Epithelial cell of proximal tubule (primary cell): ENCODE results near the gene ANKRD44. TPM values are rescaled to one million over a fixed set of nuclear protein-coding genes. Genes with fewer than 3 reads are reported as not detected.

Experiments
- DNase-seq: peaks from one replicate; pipeline ENCODE4 v3.0.0-alpha.2; 2011; ENCODE audit warnings: low read depth
- H3K4me3 ChIP-seq: 2 replicates; pipeline ENCODE4 v1.5.1; 2011; ENCODE audit warnings: low read depth, mild to moderate bottlenecking, low read length
- total RNA-seq: library from RNA; depleted of rRNA; stranded (reverse); fragments of >200 nt; gene quantifications from 2 replicates; pipeline ENCODE4 v1.2.3, GENCODE V29; 2015
- TF ChIP-seq, protein P1 (sequence below): conservative IDR thresholded peaks from 2 replicates; pipeline ENCODE4 v1.5.1; 2012; ENCODE audit warnings: low read depth, mild to moderate bottlenecking, low read length

ANKRD44 gene
- total RNA-seq, 1 donor from 2014 or later: 1.7 TPM

DNA sequence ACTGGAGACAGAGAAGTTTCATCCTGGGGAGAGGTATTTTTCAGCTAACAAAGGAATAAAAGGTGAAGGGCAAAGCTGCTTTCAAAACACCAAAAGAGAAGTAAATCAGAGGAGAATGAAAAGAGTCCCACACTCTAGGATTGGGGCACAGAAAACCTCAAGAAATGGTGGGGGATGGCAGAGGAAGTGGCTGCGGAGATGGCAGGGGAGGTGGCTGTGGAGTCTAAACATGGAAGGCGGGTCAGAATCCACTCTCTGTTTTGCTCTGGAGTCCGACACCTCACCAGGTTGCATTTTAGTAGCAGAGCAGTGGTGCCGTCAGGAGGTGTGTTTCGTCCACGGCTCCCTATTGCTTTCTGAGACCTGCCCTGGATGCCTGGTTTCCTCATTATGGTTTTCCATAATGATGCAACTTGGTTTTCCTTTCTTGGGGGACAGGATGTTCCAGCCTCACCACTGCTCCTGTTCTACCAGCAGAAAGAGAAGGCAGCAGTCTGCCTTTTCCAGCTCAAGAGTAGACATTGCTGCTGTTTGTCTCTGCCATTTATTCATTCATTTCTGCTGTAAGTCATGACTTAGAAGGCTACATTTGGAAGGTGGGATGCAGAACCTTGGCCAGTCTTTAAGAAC lies 188.7 kb downstream of the ANKRD44 start:
- DNase-seq: no peak
- no peak overlapping the region for H3K4me3 ChIP-seq
- TF ChIP-seq, protein P1, sequence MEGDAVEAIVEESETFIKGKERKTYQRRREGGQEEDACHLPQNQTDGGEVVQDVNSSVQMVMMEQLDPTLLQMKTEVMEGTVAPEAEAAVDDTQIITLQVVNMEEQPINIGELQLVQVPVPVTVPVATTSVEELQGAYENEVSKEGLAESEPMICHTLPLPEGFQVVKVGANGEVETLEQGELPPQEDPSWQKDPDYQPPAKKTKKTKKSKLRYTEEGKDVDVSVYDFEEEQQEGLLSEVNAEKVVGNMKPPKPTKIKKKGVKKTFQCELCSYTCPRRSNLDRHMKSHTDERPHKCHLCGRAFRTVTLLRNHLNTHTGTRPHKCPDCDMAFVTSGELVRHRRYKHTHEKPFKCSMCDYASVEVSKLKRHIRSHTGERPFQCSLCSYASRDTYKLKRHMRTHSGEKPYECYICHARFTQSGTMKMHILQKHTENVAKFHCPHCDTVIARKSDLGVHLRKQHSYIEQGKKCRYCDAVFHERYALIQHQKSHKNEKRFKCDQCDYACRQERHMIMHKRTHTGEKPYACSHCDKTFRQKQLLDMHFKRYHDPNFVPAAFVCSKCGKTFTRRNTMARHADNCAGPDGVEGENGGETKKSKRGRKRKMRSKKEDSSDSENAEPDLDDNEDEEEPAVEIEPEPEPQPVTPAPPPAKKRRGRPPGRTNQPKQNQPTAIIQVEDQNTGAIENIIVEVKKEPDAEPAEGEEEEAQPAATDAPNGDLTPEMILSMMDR: no peak

DNA sequence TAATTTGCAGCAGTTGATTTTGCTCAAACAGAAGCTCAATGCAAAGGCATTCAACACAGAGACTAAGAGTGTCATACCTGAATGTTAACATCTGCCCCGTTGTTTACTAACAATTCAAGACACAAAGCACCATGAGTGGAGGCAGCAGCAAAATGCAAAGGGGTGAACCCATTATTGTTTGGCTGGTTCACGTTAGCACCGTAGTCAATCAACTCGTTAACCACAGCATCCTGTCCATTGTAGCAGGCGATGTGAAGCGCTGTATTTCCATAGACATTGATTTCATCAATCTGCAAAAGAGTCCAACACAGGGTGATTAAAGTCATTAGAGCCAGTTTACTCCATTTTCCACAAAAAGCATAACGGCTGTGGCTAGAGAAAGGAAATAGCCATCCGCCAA lies 189.3 kb downstream of the ANKRD44 start:
- TF ChIP-seq, protein P1: no peak
- no peak overlapping the region for H3K4me3 ChIP-seq

DNA sequence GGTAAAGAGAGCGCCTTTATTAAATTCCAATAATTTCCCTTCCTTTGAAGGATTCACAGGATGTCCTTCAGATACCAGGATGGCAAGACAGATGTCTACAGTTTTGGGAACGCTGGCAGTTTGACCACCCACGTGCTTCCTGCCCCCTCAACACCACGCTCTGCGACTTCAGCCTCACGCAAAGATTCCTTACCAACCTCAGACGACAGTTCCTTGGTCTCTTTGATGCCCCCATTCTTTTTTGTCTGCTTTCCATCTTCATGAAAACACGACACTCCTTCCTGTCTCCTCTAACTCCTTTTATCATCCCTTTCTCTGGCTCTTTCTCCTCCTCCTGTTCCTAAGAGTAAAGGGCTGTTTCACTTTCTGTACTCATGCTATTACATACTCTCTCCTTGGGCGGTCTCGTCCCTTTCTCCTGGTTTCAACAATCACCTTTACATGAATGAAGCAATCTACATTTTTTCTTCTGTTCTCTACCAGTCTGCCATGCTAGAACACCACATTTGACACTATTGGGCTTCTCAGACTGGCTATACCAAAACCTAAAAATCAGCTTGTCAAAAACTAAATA lies 194.2 kb downstream of the ANKRD44 start:
- TF ChIP-seq, protein P1: no peak
- no peak overlapping the region for H3K4me3 ChIP-seq
- DNase-seq: no peak

More for the DNA sequence above, 189.3 kb downstream of the ANKRD44 start:
- no peak for DNase-seq

DNA sequence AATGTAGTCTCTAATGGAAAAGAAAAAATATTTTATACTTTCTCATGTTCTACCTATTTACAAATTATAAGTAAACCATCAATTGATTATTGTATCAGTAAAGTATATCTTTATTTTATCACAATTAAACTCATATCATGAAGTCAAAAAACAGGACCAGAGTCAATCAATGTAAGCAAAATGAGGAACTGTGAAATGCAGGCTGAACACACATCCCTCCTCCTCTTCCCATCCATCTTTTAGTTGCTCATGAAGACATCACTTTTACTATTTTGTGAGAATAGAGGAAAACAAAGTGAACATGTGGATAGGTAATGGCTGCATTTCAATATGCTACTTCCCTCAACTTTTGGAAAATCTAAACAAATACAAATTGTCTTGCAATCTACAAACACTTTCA lies 195.3 kb downstream of the ANKRD44 start:
- no peak overlapping the region for H3K4me3 ChIP-seq
- TF ChIP-seq, protein P1: no peak
- DNase-seq: no peak

DNA sequence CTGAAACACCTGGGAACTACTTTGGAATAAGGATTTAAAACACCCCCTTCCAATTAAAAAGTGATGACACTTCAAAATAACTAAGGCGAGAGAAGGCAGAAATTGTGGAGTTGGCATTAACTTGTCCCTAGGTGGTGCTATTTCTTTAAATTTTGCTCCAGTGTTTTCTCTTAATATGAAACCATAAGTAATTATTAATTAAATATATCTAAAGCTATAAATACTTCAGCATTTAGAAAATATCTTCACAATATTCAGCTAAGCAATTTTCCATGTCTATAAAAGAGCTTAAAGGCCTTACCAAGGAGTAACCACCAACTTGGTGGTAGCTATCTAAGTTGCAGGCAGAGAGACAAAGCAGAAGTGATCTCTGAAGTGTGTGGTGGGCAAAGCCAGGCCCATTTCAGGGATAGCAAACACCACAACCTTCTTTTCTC lies 197.3 kb downstream of the ANKRD44 start:
- no peak for DNase-seq
- H3K4me3 ChIP-seq: no peak overlapping the region

DNA sequence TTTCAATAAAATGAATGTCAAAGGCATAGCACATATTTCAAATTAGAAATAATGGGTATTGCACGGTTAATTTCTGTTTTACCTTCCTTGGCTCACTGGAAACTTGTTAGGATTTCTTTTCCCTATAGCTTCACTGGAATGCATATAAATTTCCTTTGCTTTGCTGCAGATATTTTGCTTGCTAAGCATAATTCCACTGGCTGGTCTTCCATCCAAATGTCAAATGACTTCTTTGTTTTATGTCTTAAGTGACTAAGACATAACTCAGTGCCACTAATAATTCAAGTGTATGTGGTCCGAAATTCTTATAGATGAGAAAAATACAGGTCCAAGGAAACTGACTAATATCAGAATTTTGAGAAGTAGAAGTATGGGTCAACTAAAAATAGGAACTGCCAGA lies 201.3 kb downstream of the ANKRD44 start:
- H3K4me3 ChIP-seq: no peak overlapping the region
- no peak for DNase-seq
- TF ChIP-seq, protein P1: no peak

More for the DNA sequence above, 197.3 kb downstream of the ANKRD44 start:
- TF ChIP-seq, protein P1: peak; percentile 66

DNA sequence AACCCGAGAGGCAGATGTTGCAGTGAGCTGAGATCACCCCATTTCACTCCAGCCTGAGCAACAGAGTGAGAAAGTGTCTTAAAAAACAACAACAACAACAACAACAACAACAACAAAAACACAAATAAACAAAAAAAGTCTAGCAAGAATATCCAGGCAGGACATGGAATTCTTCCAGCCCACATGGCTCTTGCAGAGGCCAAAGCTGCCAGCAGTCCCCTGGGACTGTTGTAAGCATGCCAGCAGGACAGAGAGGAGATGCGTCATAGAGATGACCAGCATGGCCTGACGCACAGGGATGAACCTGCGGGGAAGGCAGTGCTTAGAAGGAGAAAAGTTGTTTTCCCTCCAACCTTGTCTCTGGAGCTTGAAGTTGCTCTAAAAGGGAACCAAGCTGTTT lies 201.8 kb downstream of the ANKRD44 start:
- no peak overlapping the region for H3K4me3 ChIP-seq
- DNase-seq: no peak
- TF ChIP-seq, protein P1: no peak
